ENCODE measurements around the gene SWT1.

DNA sequence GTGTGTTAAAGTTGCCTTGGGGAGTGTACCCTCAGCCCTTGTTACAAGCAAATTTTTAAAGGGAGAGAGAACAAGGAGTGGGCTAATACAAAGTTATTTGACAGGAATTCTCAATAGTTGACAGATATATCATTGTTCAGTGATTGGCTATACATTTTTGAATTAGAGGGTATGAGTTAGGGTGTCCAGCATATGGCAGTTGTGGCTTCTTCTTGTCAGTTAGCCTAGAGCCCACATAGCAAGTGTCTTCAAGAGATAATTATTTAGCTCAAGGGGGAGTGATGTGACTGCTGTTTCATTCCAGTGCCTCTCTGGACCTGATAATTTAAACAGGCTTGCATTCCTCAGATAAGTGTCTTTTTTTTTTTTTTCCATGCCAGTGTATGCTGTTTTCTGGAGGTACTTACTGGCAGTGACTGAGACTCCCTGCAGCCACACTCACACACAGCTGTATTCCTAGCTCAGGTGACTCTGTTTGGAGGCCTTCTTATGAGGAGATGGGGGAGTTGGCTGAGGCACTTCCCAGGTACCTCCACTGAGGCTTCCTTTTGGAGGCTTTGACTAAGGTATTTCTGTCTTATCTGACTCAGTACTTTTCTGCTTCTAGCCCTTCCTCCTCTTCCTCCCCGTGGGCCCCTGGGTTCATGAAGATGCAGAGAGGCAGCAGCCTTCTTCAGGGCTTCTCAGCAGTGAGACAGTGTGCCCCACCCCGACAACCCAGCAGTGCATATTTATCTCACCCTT, 127.7 kb downstream of the SWT1 start:
- no peak for TF ChIP-seq GATA2 (IDR thresholded peaks at IDR 0.05; ENCODE audit: low read depth, low read length)
- TF ChIP-seq GATA3 (IDR thresholded peaks at IDR 0.05; ENCODE audit: low read depth, low read length): no peak
